Myocyte (in vitro differentiated cells): ENCODE data around the gene PVR. TPM values are rescaled to one million over a fixed set of nuclear protein-coding genes. Genes with fewer than 3 reads are reported as not detected.

Source experiments
- DNase-seq: peaks from one replicate; pipeline ENCODE4 v3.0.0-alpha.2; 2012; ENCODE audit warnings: low read depth
- microRNA counts: library from miRNA; unstranded; fragments of <30 nt; microRNA quantifications from one replicate; lab custom pipeline; 2016
- microRNA-seq: library from miRNA; unstranded; fragments of <30 nt; microRNA quantifications from one replicate; pipeline ENCODE4, GENCODE V29; 2016
- total RNA-seq: library from RNA; depleted of rRNA; stranded (reverse); fragments of >200 nt; gene quantifications from 2 replicates; pipeline ENCODE4 v1.2.3, GENCODE V29; 2014

Gene PVR
- total RNA-seq, 1 donor from 2014 or later, result 327 TPM

GRCh38 chr19:44698492-44699201, 54.9 kb downstream of the PVR start, which contains the start of gene CEACAM16:
Gene CEACAM16 (plus strand): TSS chr19:44699151. CDS start chr19:44701457, 2,306 bp downstream.
- DNase-seq, result no peak

DNA sequence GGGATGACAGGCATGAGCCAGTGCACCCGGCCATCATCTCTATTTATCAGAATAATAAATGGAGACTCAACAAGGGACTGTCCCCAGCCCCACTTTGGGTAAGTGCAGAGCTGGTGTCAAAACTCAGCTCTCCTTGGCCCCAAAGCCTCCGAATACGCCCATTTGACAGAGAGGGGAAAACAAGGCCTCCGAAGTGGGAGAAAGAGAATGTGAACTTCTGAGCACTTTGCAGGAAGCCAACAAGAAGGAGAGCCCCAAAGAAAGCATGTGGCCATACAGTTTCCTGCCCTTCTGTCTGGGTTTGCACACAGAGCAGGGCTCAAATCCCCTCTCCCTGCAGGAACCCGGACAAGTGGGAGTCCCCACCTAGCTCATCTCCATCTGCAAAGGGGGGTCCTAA, 56.8 kb downstream of the PVR start:
- no peak for DNase-seq

GRCh38 chr19:44701228-44701627, 57.5 kb downstream of the PVR start:
- no peak for DNase-seq

DNA sequence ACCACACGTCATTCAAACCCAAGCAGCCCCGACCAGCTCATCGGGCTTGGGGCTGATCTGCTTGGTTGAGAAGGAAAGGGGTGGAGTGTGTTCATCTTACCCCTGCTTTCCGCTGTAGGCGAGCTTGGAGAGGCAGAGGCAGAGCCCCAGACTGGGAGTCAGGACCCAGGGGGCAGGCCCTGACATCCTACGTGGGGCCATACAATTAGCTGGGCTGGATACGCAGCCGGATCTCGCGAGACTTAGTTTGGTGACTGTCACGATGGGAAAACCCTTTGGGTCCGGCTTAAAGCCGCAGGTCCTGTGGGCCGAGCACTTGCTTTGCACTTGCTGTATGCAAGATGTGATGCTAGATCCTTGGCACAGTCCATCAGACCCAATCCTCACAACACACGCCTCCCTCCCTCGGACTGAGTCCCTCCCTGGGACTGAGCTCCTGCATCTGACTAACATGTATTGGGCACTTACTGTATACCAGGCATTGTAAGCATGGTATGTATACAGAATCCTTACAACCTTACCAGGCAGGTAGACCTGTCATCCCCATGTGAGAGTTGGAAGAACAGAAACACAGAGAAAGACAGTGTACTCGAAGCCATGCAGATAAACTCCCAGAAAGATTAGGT, 59.0 kb downstream of the PVR start:
- no peak for DNase-seq

GRCh38 chr19:44703336-44704078, 59.8 kb downstream of the PVR start:
- DNase-seq, result no peak

- no peak for DNase-seq
Measured at GRCh38 chr19:44704982-44705381, 61.3 kb downstream of the PVR start.

GRCh38 chr19:44705502-44706010, 61.8 kb downstream of the PVR start:
- DNase-seq, result no peak

DNA sequence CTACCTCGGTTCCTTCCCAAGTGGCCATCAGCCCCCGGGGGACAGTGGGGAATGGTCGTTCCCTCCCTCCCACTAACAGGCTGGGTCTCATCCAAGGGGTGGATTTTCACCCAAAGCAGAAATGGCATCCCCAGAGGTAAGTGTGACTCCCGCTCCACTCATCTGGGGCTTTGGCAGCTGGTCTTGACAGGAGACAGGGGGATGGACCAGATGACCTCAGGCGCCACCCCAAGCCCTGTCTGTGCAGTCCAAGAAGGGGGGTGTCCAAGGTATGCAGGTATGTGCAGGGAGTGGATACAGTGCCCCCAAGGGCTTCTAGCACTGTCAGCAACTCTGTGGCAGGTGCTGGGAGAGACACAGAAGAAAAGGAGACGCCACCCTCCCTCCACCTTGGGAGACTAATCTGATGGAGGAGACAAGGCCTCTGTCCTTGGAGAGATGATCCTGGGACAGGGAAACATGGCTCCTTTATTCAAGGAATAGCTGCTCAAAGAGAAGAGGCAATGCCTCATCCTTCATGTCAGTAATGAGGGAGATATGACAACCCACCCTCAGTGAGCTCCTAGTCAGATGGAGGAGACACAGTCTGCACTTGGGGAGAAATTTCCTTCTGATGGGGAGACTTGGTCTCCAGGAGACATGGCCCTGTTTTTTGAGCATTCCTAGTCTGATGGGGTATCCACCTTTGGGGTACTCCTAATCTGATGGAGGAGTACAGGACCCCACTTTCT, 63.0 kb downstream of the PVR start:
- DNase-seq, result no peak

- no peak for DNase-seq
Measured at GRCh38 chr19:44707794-44708193, 64.1 kb downstream of the PVR start.

DNA sequence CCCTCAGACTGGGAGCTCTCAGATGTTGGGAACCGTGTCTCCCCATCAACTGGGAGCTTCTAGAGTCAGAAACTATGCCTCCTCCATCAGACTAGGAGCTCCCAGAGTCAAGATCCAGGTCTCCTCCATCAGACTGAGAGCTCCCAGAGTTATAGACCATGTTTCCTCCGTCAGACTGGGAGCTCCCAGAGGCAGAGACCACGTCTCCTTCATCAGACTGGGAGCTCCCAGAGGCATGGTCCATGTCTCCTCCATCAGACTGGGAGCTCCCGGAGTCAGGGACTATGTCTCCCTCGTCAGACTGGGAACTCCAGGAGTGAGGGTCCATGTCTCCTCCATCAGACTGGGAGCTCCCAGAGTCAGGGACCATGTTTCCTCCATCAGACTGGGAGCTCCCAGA, 65.2 kb downstream of the PVR start:
- DNase-seq, result no peak

GRCh38 chr19:44709434-44710266, 65.9 kb downstream of the PVR start:
- peak; percentile 54 for DNase-seq

DNA sequence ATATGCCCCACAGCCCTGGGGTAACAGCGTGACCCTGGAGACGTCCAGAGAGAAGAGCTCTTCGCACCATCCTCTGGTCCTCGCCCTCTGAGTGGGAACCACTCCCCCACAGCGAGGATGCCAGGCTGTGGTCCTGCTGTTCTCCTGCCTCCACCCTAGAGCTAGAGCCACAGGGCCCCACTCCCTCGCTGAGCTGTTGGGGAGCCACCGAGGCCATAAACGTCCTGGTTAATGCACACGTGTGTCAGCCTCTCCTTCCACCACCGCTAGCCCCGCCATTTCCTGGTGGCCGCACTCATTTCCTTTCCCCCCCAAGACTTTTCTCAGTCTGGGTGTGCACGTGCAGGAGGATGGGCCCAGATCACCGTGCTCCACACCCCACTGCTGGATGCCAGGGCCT, 66.8 kb downstream of the PVR start:
- no peak for DNase-seq

DNA sequence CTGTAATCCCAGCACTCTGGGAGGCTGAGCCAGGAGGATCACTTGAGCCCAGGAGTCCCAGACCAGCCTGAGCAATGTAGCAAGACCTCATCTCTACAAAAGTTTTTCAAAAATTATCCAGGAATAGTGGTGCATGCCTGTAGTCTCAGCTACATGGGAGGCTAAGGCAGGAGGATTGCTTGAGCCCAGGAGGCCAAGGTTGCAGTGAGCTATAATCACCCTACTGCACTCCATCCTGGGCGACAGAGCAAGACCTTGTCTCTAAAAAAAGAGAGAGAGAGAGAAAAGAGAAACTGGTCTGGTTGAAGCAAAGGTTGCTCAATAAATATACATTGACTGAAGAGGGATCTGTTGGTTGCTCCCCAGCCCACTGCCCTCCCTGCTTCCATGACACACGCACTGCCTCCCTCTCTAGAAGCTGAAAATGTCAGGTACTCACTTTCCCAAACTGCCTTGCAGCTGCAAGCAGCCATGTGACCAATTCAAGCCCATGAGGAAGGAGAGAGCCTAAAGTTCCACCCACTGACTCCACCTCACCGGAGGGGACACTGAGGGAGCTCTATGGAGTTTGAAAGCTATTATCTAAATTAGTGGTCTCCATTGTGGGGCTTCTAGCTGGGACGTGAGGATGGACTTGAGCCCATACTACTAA, 69.3 kb downstream of the PVR start:
- no peak for DNase-seq

MicroRNA genes within 50 kb of the gene (microRNA counts, 767-probe panel; counts per million panel counts)
- microRNA hsa-miR-4531 (lab: Ali Mortazavi, UCI), result not detected

Small RNAs within 50 kb of the gene (microRNA-seq; reads per million reads assigned to microRNA genes)
- not detected for gene MIR4531

Other genes starting within 250 kb of the PVR start
- 2.6 and 4.6 TPM in 2 replicates for gene ZNF285, start 242.3 kb upstream of the PVR start, total RNA-seq
- 6.2 and 6.8 TPM in 2 replicates for gene ZNF229, start 195.4 kb upstream of the PVR start, total RNA-seq
- 7.4 and 17.9 TPM in 2 replicates for gene ZNF180, start 143.4 kb upstream of the PVR start, total RNA-seq
- gene CEACAM20, start 114.2 kb upstream of the PVR start, total RNA-seq, result not detected in 2 replicates
- 5.4 and 5.7 TPM in 2 replicates for gene IGSF23, start 30.3 kb upstream of the PVR start, total RNA-seq
- 4.9 and 6.9 TPM in 2 replicates for gene CEACAM19, start 27.6 kb downstream of the PVR start, total RNA-seq
- 5.0 and 6.1 TPM in 2 replicates for gene CEACAM16, start 55.2 kb downstream of the PVR start, total RNA-seq
- gene BCL3, start 104.8 kb downstream of the PVR start, total RNA-seq, result 25.8 and 28.6 TPM in 2 replicates
- not detected in 2 replicates for gene CBLC, start 134.0 kb downstream of the PVR start, total RNA-seq
- 590 and 678 TPM in 2 replicates for gene BCAM, start 165.2 kb downstream of the PVR start, total RNA-seq
- gene NECTIN2, start 202.4 kb downstream of the PVR start, total RNA-seq, result 79.1 and 113 TPM in 2 replicates
- gene TOMM40, start 247.3 kb downstream of the PVR start, total RNA-seq, result 94.0 and 121 TPM in 2 replicates